ENCODE measurements around the gene WHAMM.

DNA sequence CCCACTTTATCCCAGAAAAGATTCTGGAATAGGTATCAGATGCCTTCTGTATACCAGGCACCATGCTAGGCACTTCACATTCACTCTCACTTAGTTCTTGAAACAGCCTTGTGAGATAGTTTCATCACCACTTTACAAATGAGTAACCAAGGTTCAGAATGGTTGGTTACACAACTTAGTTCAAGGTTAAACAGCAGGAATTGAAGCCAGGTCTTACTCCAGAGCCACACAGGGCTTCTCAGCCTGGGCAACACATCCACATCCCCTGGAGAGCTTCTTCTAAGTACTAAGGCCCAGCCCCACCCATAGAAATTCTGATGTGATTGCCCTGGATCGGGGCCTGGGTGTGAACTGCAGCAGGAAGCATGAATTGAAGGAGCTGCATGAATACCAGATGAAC, 18.6 kb downstream of the WHAMM start:
- TF ChIP-seq, protein P1, sequence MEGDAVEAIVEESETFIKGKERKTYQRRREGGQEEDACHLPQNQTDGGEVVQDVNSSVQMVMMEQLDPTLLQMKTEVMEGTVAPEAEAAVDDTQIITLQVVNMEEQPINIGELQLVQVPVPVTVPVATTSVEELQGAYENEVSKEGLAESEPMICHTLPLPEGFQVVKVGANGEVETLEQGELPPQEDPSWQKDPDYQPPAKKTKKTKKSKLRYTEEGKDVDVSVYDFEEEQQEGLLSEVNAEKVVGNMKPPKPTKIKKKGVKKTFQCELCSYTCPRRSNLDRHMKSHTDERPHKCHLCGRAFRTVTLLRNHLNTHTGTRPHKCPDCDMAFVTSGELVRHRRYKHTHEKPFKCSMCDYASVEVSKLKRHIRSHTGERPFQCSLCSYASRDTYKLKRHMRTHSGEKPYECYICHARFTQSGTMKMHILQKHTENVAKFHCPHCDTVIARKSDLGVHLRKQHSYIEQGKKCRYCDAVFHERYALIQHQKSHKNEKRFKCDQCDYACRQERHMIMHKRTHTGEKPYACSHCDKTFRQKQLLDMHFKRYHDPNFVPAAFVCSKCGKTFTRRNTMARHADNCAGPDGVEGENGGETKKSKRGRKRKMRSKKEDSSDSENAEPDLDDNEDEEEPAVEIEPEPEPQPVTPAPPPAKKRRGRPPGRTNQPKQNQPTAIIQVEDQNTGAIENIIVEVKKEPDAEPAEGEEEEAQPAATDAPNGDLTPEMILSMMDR (conservative IDR thresholded peaks at IDR 0.05): no peak
- TF ChIP-seq EZH2 (IDR thresholded peaks at IDR 0.05; ENCODE audit: low read depth): no peak

Data from PC-9 (cell line).